Neural cell (in vitro differentiated cells): ENCODE measurements around the gene MT3.

ENCODE experiments used
- CTCF ChIP-seq: fragments of 450-650 bp; IDR thresholded peaks from 2 replicates; pipeline ENCODE4 v1.5.1; 2014; ENCODE audit warnings: antibody characterized with exemption, mild to moderate bottlenecking, moderate library complexity; ENCODE audit not compliant: poor library complexity, severe bottlenecking
- POLR2AphosphoS5 ChIP-seq: IDR thresholded peaks from 2 replicates; pipeline ENCODE4 v1.6.1; 2012
- RAD21 ChIP-seq: fragments of 450-650 bp; conservative IDR thresholded peaks from 2 replicates; pipeline ENCODE4 v1.6.1; 2014; ENCODE audit warnings: antibody characterized with exemption, mild to moderate bottlenecking, moderate library complexity
- TAF1 ChIP-seq: IDR thresholded peaks from 2 replicates; pipeline ENCODE4 v1.6.1; 2012; ENCODE audit warnings: low read depth

- no peak for TF ChIP-seq CTCF
- no peak for TF ChIP-seq TAF1
- no peak for TF ChIP-seq POLR2AphosphoS5
- no peak for TF ChIP-seq RAD21
Measured at GRCh38 chr16:56559109-56559508, 30.2 kb upstream of the MT3 start.
